Ascending aorta (tissue), 2 donors: Measurements from ENCODE around the gene LRRC40. TPM values are rescaled to one million over a fixed set of nuclear protein-coding genes. Genes with fewer than 3 reads are reported as not detected.

Source experiments
- DNase-seq, 2 donors: peaks; one replicate each; pipeline ENCODE4 v3.0.0-alpha.2; 2019; ENCODE audit warnings: low spot score in 2 of 2
- H3K27ac ChIP-seq, 2 donors: fragments of 200-600 bp; sonication (generic); one replicate each; pipeline ENCODE4 v1.5.1; 2016 to 2017; ENCODE audit warnings: mild to moderate bottlenecking in 1 of 2
- H3K27me3 ChIP-seq: fragments of 200-600 bp; sonication (generic); one replicate; pipeline ENCODE4 v1.5.1; 2017
- H3K36me3 ChIP-seq, 2 donors: fragments of 200-600 bp; sonication (generic); one replicate each; pipeline ENCODE4 v1.5.1; 2016
- H3K4me1 ChIP-seq, 2 donors: fragments of 200-600 bp; sonication (generic); one replicate each; pipeline ENCODE4 v1.5.1; 2016 to 2017; ENCODE audit warnings: mild to moderate bottlenecking in 1 of 2
- H3K4me3 ChIP-seq, 2 donors: fragments of 200-600 bp; sonication (generic); one replicate each; pipeline ENCODE4 v1.5.1; 2016 to 2017; ENCODE audit warnings: mild to moderate bottlenecking in 1 of 2
- H3K9me3 ChIP-seq, 2 donors: fragments of 200-600 bp; sonication (generic); one replicate each; pipeline ENCODE4 v1.5.1; 2016
- CTCF ChIP-seq, 3 experiments: fragments of 200-600 bp in 2 of 3; fragments of 450-650 bp in 1 of 3; sonication (generic) in 2 of 3; IDR thresholded peaks; one replicate each; pipeline ENCODE4 v1.5.1; 2016 to 2019; ENCODE audit warnings: antibody characterized with exemption in 3 of 3, mild to moderate bottlenecking in 1 of 3, moderate library complexity in 1 of 3
- intact Hi-C: fragments of 100-400 bp; cut with DNase I; formaldehyde crosslinking; loops from one replicate; pipeline ENCODE4 v1.15.1; 2023
- total RNA-seq: library from RNA; depleted of rRNA; stranded (reverse); fragments of >200 nt; gene quantifications from one replicate; pipeline ENCODE4 v1.1.0, GENCODE V29; 2016

The LRRC40 gene
- total RNA-seq, 1 donor from 2014 or later: 10.6 TPM

DNA sequence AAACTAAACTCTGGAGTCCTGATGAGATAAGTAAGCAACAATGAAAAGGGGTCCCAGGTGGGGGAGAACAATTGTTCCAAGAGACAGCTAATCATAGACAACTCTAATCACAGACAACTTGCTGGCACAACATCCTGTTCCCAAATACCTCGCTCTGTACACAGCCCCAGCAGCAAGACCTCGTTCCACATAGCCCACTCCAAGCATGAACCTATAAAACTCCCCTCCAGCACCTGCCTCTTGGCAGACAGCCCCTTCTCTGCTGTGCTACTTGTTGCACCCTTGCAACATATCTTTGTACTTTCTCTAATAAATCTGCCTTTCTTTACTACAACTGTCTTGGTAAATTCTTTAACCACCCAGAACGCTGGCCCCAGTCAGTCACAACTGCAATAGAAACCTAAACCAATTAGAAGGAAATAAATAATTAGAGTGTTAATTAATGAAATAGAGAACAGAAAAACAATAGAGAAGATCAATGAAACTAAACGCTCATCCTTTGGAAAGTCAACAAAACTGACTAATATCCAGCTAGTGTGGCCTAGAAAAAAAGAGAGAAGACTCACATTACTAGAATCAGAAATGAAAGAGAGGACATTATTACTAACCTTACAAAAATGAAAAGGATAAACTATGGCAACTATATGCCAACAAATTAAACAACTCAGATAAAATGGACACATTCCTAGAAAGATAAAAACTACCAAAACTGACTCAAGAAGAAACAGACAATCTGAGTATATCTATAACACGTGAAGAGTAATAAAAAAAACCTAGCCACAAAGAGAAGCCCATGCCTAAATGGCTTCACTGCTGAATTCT lies 36.1 kb downstream of the LRRC40 start:
- no peaks in the 10 kb centered on the region for H3K27me3 ChIP-seq
- intact Hi-C loops: no loop called here

GRCh38 chr1:70168283-70168682 lies 37.1 kb downstream of the LRRC40 start:
- Histone ChIP-seq H3K27me3 (no peaks in the 10 kb centered on the region), H3K9me3 (no peaks in the 10 kb centered on the region), H3K27ac (no peak overlapping the region), H3K4me3 (no peak overlapping the region), H3K4me1 (no peaks in the 10 kb centered on the region), H3K36me3 (peaks cover 6 to 20% of the 10 kb centered on the region in 2 donors)
- no peak for DNase-seq
- no peak for TF ChIP-seq CTCF (IDR thresholded peaks at IDR 0.05)
- intact Hi-C loops: no loop called here

More for the DNA sequence above, 36.1 kb downstream of the LRRC40 start:
- TF ChIP-seq CTCF (IDR thresholded peaks at IDR 0.05): no peak
- H3K27ac ChIP-seq: no peak overlapping the region
- peaks cover 4 to 20% of the 10 kb centered on the region in 2 donors for H3K36me3 ChIP-seq
- no peaks in the 10 kb centered on the region for H3K4me1 ChIP-seq
- DNase-seq: no peak
- no peaks in the 10 kb centered on the region for H3K9me3 ChIP-seq
- H3K4me3 ChIP-seq: no peak overlapping the region

GRCh38 chr1:70164350-70164749 lies 41.0 kb downstream of the LRRC40 start:
- intact Hi-C loops: no loop called here
- H3K4me3 ChIP-seq: no peak overlapping the region
- no peak for TF ChIP-seq CTCF (IDR thresholded peaks at IDR 0.05)
- DNase-seq: no peak
- no peaks in the 10 kb centered on the region for H3K27me3 ChIP-seq
- H3K36me3 ChIP-seq: peaks cover 6 to 20% of the 10 kb centered on the region in 2 donors
- no peaks in the 10 kb centered on the region for H3K9me3 ChIP-seq
- H3K27ac ChIP-seq: no peak overlapping the region
- H3K4me1 ChIP-seq: no peaks in the 10 kb centered on the region

DNA sequence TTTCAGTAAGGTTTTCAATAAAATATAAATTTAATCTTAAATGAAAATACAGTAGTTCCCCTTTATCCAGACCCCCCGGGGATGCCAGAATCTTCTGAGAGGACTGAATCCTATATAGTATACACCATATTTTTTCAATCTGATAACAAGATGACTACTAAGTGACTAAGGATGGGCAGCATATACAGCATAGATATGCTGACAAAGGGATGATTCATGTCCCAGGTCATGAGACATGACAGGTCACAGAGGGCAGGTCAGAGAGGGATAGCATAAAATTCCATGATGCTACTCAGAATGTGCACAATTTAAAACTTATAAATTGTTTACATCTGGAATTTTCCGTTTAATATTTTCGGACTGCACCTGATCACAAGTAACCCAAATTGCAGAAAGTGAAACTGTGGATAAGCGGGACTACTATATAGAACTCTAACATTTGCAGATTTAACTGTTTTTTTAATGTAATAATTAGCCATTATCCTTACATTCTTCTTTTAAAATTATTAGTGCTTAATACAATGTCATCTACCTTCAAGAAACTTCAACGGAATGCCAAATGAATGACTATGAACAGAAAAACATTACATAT lies 48.8 kb downstream of the LRRC40 start:
- H3K4me1 ChIP-seq: no peaks in the 10 kb centered on the region
- no peaks in the 10 kb centered on the region for H3K27me3 ChIP-seq
- intact Hi-C loops: no loop called here

GRCh38 chr1:70153739-70154138 lies 51.6 kb downstream of the LRRC40 start:
- intact Hi-C loops: no loop called here
- no peaks in the 10 kb centered on the region for H3K4me1 ChIP-seq
- H3K4me3 ChIP-seq: no peak overlapping the region
- TF ChIP-seq CTCF (IDR thresholded peaks at IDR 0.05): no peak
- H3K27ac ChIP-seq: no peak overlapping the region
- H3K27me3 ChIP-seq: no peaks in the 10 kb centered on the region
- H3K9me3 ChIP-seq: no peaks in the 10 kb centered on the region
- H3K36me3 ChIP-seq: peaks cover 6 to 16% of the 10 kb centered on the region in 2 donors
- no peak for DNase-seq

More for the DNA sequence above, 48.8 kb downstream of the LRRC40 start:
- H3K4me3 ChIP-seq: no peak overlapping the region
- peaks cover 0 to 3% of the 10 kb centered on the region in 2 donors for H3K36me3 ChIP-seq
- H3K9me3 ChIP-seq: no peaks in the 10 kb centered on the region
- H3K27ac ChIP-seq: no peak overlapping the region
- no peak for DNase-seq
- no peak for TF ChIP-seq CTCF (IDR thresholded peaks at IDR 0.05)
